Activated CD4-positive, CD25-positive, alpha-beta regulatory T cell treated with anti-CD3 and anti-CD28 coated beads, Interleukin-2, amount 50 U/mL, for 16 hours (primary cell): ENCODE data around the gene RAD21L1.

ENCODE experiments used
- DNase-seq: peaks from one replicate; pipeline ENCODE4 v3.0.0-alpha.2; 2020; ENCODE audit warnings: low read depth, low spot score

Gene RAD21L1

DNA sequence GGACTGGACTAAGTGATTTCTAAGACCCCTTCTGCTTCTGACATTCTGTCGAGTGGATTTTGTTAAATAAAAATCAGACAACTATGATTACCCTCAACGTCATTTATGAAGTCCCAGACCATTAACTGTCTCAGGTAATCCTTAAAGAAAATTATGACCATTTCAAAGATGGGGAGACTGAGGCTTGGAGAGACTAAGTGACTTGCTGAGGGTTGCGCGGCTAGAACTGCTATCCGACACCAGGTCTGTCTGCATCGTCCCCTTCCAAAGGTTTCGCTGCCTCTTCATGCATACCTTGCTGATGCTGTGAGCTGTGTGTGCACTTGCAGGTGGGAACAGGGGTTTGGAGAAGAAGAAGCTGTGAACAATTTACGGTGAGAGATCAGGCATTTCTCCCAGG is 43.4 kb downstream of the RAD21L1 start:
- no peak for DNase-seq

DNA sequence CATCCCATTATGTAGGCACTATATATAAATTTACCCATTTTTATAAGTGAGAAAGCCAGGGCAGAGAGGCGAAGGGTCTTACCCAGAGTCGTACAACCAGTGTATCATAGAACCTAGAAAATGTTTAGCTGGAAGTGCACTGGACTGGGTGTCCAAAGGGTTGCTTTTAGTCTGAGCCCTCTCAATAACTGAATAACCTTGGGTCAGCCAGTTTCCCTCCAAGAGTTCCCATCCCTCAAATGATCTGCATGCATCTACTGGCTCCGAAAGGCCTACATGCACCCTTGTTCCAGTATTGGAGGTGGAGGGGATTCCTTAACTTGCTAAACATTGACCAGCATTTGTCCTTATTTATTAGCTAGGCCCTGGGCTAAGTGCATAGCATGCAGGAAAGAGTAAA is 44.0 kb downstream of the RAD21L1 start:
- no peak for DNase-seq

DNA sequence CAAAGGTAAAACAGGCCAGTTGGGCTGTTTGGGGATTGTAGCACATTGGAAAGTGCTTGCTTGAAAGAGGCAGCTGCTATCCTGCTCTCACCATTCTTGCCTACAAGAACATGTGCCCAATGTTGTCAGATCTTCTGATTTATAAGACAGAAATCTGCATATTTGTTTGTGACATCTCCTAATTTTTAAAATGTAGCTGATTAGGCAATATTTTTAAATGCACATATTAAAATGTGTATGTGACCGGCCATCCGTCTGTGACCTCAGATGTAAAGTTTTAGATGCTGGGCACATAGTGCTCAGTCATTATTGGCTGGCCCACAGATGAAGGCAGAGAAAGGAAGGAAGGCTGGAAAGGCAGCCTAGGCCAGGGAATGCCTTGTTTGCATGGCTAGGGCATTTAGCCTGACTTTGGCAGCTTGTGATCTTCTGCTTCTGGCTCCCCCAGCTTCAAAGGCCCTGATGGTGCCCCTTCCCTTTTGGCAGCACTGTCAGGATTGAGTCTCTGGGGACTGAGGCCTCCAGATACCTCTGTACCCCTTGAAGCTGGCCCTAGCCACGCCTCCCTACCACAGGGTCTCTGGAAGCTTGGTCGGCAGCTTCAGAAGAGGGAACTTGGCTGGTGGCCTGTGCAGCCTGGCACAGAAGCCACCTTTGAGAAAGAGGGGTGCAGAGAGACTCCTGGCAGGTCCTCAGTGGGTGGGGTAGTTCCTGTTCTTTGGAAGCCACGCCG is 46.7 kb downstream of the RAD21L1 start:
- no peak for DNase-seq

DNA sequence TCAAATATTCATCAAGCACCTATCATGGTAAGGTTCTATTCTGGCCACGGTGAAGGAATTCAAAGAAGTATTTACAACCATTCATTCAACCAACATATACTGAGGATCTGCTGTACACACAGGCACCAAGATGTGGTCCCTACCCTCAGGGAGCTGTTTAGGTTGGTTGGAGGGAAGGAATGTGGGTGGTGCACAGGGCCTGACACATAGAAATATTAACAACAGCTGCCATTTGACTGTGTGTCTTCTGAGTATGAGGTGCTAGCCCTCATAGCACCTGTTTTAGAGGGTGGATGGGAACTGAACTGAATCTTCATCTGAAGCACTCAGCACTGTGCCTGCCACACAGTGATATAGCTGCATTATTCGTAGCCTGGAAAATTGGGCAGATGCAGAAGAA is 47.5 kb downstream of the RAD21L1 start:
- DNase-seq, result no peak

- no peak for DNase-seq
Measured at GRCh38 chr20:1274485-1275311, 48.9 kb downstream of the RAD21L1 start.

GRCh38 chr20:1275919-1276318 is 50.1 kb downstream of the RAD21L1 start:
- no peak for DNase-seq

- no peak for DNase-seq
Measured at GRCh38 chr20:1277529-1278322, 51.9 kb downstream of the RAD21L1 start.

DNA sequence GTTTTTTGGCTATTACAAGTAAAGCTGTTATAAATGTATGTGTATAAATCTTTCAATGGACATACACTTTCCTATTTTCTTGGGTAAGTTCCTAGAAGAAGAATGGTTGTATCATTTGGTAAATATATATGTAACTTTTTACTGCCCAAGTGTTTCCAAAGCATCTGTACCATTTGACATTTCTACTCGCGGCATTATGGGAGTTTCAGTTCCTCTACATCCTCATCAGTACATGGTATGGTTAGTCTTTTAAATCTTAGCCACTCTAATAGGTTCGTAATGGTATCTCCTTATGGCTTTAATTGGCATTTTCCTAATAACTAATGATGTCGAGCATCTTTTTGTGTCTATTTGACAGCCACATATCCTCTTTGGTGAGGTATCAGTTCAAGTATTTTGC is 53.1 kb downstream of the RAD21L1 start:
- DNase-seq, result no peak

- no peak for DNase-seq
Measured at GRCh38 chr20:1280195-1281102, 54.6 kb downstream of the RAD21L1 start.

DNA sequence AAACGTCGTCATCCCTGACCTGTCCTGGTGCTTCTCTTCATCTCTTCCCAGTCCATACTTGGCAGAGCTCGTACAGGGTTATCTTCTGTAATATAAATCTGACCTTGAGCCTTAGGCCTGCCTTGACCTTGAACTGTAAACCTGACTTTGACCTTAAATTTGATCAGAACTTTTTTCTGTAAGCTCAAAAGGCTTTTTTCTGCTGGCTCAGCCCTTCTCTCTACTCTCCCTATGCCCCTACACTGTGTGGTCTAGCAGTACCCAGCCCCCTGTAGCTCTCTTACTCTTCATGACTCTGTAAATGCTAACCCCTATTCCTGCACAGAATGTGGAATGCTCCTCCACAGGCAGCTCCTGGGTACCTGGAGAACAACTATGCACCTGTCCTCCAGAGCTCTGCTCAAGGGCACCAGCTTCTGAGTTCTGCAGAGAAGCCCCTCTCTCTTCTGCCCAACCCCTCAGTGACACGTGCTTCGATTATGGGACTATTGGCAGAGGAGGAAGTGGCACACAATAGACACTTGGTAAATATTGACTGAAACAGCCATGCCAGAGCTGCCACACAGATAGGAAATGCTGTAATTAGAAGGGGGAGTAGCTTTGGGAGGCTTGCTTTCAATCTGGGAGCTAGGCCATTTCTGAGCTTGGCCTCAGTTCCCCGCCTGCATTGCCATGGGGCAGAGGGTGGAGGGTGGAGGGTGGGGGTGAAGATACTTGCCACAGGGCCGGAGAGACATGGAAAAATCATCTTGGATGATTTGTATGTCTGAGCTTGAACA is 55.6 kb downstream of the RAD21L1 start:
- DNase-seq, result no peak

DNA sequence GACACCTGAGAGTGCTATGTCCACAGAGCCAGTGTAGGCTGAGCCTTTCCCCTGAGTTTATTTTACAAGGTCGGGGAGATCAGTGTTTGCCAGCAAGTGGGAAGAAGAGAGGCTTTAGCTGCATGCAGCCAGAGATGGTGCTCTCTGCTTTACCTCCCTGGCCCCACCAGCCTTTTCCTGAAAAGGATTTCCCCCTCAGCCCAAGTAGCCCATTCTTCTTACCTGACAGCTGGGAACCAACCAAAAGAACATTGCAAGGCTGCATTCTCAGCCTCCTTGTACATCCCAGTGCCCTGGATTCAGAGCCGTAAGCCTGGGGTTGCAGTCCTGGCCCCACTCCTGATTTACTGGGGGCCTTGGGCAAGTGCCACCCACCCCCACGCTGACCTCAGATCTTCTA is 57.1 kb downstream of the RAD21L1 start:
- DNase-seq, result no peak

DNA sequence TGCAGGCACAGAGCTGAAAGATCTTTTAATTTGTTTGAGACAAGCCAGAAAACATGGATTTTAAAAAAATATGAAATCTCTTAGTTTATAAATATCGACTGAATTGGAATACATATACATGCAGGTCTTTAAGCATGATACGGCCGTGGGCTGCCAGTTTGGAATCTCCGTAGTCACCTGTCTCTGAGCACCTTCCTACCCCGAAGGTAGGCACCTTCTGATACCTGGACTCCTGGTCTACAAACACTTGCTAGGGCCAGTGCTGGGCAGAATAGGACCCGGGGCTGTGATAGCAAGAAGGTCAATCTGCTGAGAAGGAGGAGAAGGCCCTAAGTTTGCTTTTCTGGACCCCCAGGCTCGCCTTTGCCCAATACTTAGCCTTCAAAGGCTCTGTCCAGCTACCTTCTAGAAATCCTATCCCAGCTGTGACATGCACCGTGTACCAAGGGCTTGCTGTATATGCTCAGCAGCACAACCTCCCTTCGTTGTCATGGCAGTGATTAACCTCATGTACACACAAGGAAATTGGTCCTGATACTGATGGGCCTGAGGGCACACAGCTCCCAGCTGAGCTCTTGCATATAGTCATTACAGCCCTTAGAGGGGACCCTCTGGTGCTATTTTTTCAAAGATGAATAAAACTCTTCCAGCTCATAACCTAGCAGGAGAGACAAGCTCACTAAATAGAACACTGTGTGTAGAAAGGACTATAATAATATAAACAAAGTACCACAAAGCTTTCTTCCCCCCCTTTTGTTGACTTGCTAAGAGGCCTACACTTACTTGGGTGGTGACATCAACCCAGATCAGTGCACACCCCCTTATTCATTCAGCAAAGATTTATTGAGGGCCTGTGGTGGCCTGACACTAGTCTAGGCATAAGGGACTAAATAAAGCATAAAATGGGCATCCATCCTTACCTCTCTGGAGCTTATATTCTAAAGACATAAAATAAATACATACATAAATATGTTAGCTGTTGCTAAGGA is 58.0 kb downstream of the RAD21L1 start:
- no peak for DNase-seq

- DNase-seq, result no peak
Measured at GRCh38 chr20:1286267-1287024, 60.6 kb downstream of the RAD21L1 start.

GRCh38 chr20:1287306-1287705 is 61.5 kb downstream of the RAD21L1 start:
- DNase-seq, result no peak

DNA sequence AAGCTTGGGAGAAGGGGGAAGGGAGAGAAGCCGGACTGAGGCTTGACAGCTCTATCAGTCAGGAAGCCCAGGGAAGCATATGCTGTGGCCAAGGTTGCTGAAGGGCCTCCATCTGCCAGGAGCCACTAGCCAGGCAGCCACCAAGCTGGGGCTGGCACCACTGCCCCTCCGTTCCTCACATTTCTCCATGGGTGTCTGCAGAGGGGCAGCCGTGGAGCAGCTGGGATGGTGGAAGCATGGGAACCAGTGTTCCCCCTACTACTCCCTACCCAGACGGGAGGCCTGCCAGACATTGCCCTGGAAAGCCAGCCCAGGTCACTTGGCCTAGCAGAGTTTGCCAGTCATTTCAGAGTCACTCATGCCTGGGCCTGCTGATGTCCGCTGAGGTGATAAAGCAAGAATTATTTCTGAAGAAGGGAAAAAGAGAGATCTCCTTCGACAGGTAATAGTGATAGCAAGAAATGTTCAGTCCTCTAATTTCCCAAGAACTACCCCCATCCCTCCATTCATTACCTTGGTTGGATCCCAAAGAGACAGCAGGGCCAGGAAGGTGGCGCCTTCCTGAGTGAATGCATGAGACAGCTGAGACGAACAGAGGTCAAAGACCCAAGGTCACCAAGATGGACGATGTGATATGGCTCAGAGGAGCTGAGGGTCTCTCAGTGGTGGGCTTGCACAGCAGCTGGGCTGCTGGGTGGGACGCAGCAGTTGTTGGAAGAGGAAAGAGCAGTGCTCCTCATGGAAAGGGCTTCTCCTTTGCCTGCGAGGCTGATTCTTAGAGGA is 62.1 kb downstream of the RAD21L1 start:
- no peak for DNase-seq

DNA sequence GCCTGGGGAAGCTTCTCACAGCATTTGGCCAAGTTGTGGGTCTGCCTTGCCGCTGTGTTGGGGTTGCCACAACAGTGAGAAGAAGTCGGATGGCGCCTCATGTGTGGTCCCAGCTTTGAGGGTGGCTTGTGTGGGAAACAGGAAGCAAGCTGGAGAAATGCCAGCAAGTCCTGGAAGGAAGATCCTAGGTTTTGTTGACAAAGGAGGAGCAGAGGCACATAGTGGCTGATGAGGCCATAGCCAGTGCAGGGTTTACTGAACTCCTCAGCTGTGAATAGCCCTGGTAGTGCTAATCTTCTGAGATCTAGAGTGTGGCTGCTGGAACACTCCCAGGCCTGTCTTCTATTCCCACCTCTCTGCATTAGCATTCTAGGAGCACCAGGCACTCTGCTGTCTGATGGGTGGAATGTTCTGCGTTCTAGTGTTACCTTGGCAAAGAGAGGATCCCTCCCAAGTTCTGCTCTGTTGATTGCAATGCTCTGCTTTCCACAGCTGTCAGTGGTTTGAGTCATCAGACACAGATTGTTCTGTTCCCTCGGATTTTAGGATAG is 65.4 kb downstream of the RAD21L1 start:
- no peak for DNase-seq

- no peak for DNase-seq
Measured at GRCh38 chr20:1292620-1293019, 66.8 kb downstream of the RAD21L1 start.
